Smooth muscle cell (in vitro differentiated cells): ENCODE data around the gene DNAJB9. TPM values are rescaled to one million over a fixed set of nuclear protein-coding genes. Genes with fewer than 3 reads are reported as not detected.

ENCODE experiments used
- DNase-seq: peaks from one replicate; lab custom pipeline; 2025; ENCODE audit not compliant: unreplicated experiment; lab: John Stamatoyannopoulos, UW
- H2AFZ ChIP-seq: fragments of 200-600 bp; sonication (generic); 2 replicates; pipeline ENCODE4 v1.6.0; 2016; ENCODE audit warnings: antibody characterized with exemption, low read depth, mild to moderate bottlenecking
- H3F3A ChIP-seq: fragments of 200-600 bp; sonication (generic); 2 replicates; pipeline ENCODE4 v1.6.0; 2017; ENCODE audit warnings: antibody characterized with exemption, low read depth
- H3K27ac ChIP-seq: fragments of 200-600 bp; sonication (generic); 2 replicates; pipeline ENCODE4 v1.5.1; 2016; ENCODE audit warnings: low read depth, mild to moderate bottlenecking
- H3K27me3 ChIP-seq: fragments of 200-600 bp; sonication (generic); 2 replicates; pipeline ENCODE4 v1.6.1; 2016; ENCODE audit warnings: low read depth, mild to moderate bottlenecking
- H3K36me3 ChIP-seq: fragments of 200-600 bp; sonication (generic); 2 replicates; pipeline ENCODE4 v1.5.1; 2016; ENCODE audit warnings: low read depth
- H3K4me1 ChIP-seq: fragments of 200-600 bp; sonication (generic); 2 replicates; pipeline ENCODE4 v1.5.1; 2016; ENCODE audit warnings: low read depth
- H3K4me2 ChIP-seq: fragments of 200-600 bp; sonication (generic); 2 replicates; pipeline ENCODE4 v1.6.0; 2016; ENCODE audit warnings: mild to moderate bottlenecking
- H3K4me3 ChIP-seq: fragments of 200-600 bp; sonication (generic); 2 replicates; pipeline ENCODE4 v1.5.1; 2016; ENCODE audit warnings: mild to moderate bottlenecking
- H3K79me2 ChIP-seq: fragments of 200-600 bp; sonication (generic); 2 replicates; pipeline ENCODE4 v1.6.0; 2016; ENCODE audit warnings: low read depth, mild to moderate bottlenecking
- H3K9ac ChIP-seq: fragments of 200-600 bp; sonication (generic); 2 replicates; pipeline ENCODE4 v1.6.0; 2016; ENCODE audit warnings: low read depth
- H3K9me3 ChIP-seq: fragments of 200-600 bp; sonication (generic); replicated peaks from 2 replicates; pipeline ENCODE4 v1.5.1; 2016; ENCODE audit warnings: low read depth
- H4K20me1 ChIP-seq: fragments of 200-600 bp; sonication (generic); 2 replicates; pipeline ENCODE4 v1.6.0; 2016; ENCODE audit warnings: low read depth
- CTCF ChIP-seq: fragments of 200-600 bp; sonication (generic); IDR thresholded peaks from 2 replicates; pipeline ENCODE4 v1.5.1; 2017; ENCODE audit warnings: borderline replicate concordance, mild to moderate bottlenecking, antibody characterized with exemption; ENCODE audit not compliant: insufficient read depth, poor library complexity, severe bottlenecking
- WGBS: methylation state at CpG from one replicate; pipeline ENCODE4 v1.1.7; 2016; ENCODE audit warnings: low lambda C conversion rate; 5-methylcytosine and 5-hydroxymethylcytosine counted together
- polyA plus RNA-seq: library from polyadenylated mRNA; unstranded; fragments of >200 nt; fragmentation: Nextera tagmentation; extraction: Ambion mirVana; gene quantifications from 2 replicates; pipeline ENCODE4 v1.2.1, GENCODE V29; 2016
- total RNA-seq: library from RNA; depleted of rRNA; stranded (reverse); fragments of >200 nt; gene quantifications from 2 replicates; pipeline ENCODE4 v1.2.3, GENCODE V29; 2014

DNAJB9 gene
- total and polyA plus RNA-seq, 2 experiments from 2014 or later: 46.1 to 84.1 TPM

GRCh38 chr7:108581655-108582491 lies 12.2 kb downstream of the DNAJB9 start:
- H4K20me1 ChIP-seq: no peaks in the 10 kb centered on the region
- no peak overlapping the region for H2AFZ ChIP-seq
- H3K4me1 ChIP-seq: peaks cover 4% of the 10 kb centered on the region
- no peaks in the 10 kb centered on the region for H3K27me3 ChIP-seq
- no peaks in the 10 kb centered on the region for H3K9me3 ChIP-seq
- WGBS: 45% methylated on average over 4 of the region's 4 CpGs
- H3F3A ChIP-seq: no peaks in the 10 kb centered on the region
- no peak overlapping the region for H3K4me3 ChIP-seq
- no peak for TF ChIP-seq CTCF
- no peaks in the 10 kb centered on the region for H3K36me3 ChIP-seq
- H3K9ac ChIP-seq: no peak overlapping the region
- no peak overlapping the region for H3K27ac ChIP-seq
- H3K4me2 ChIP-seq: no peak overlapping the region
- no peak for DNase-seq
- H3K79me2 ChIP-seq: no peaks in the 10 kb centered on the region

- Histone ChIP-seq H4K20me1 (no peaks in the 10 kb centered on the region), H3K4me1 (peaks cover 4% of the 10 kb centered on the region), H3F3A (no peaks in the 10 kb centered on the region), H3K9ac (no peak overlapping the region), H3K79me2 (no peaks in the 10 kb centered on the region), H3K27me3 (no peaks in the 10 kb centered on the region), H3K27ac (no peak overlapping the region), H2AFZ (no peak overlapping the region), H3K4me3 (no peak overlapping the region), H3K4me2 (no peak overlapping the region), H3K36me3 (no peaks in the 10 kb centered on the region), H3K9me3 (no peaks in the 10 kb centered on the region)
- DNase-seq: no peak
- no peak for TF ChIP-seq CTCF
- WGBS: 100% methylated on average over 1 of the region's 1 CpG
These were observed 14.5 kb downstream of the DNAJB9 start for GRCh38 chr7:108584211-108584610.

GRCh38 chr7:108585843-108586242 lies 16.2 kb downstream of the DNAJB9 start:
- Histone ChIP-seq H3F3A (no peaks in the 10 kb centered on the region), H3K27me3 (no peaks in the 10 kb centered on the region), H3K9ac (no peak overlapping the region), H3K4me3 (no peak overlapping the region), H4K20me1 (no peaks in the 10 kb centered on the region), H3K4me2 (no peak overlapping the region), H3K9me3 (no peaks in the 10 kb centered on the region), H3K27ac (no peak overlapping the region), H3K36me3 (no peaks in the 10 kb centered on the region), H3K79me2 (no peaks in the 10 kb centered on the region), H2AFZ (no peak overlapping the region), H3K4me1 (peaks cover 4% of the 10 kb centered on the region)
- DNase-seq: no peak
- no peak for TF ChIP-seq CTCF
- 76% methylated on average over 2 of the region's 2 CpGs for WGBS

GRCh38 chr7:108586274-108586710 lies 16.6 kb downstream of the DNAJB9 start:
- H3K9me3 ChIP-seq: no peaks in the 10 kb centered on the region
- H3K4me1 ChIP-seq: peaks cover 4% of the 10 kb centered on the region
- no peaks in the 10 kb centered on the region for H3K79me2 ChIP-seq
- no peak overlapping the region for H3K4me2 ChIP-seq
- no peak overlapping the region for H2AFZ ChIP-seq
- no peaks in the 10 kb centered on the region for H3K27me3 ChIP-seq
- H3K9ac ChIP-seq: no peak overlapping the region
- no peak for DNase-seq
- H3K36me3 ChIP-seq: no peaks in the 10 kb centered on the region
- H4K20me1 ChIP-seq: no peaks in the 10 kb centered on the region
- H3K4me3 ChIP-seq: no peak overlapping the region
- no peak for TF ChIP-seq CTCF
- WGBS: 76% methylated on average over 2 of the region's 3 CpGs
- H3K27ac ChIP-seq: no peak overlapping the region
- H3F3A ChIP-seq: no peaks in the 10 kb centered on the region
